Upper lobe of right lung (tissue), 1 donor: ENCODE results near the gene CASKIN2. TPM values are rescaled to one million over a fixed set of nuclear protein-coding genes. Genes with fewer than 3 reads are reported as not detected.

Experiments used
- ATAC-seq: fragments of 200-7000 bp; cut with Tn5 transposase; one replicate; pipeline ENCODE4 v1.9.1; 2020; ENCODE audit warnings: mild to moderate bottlenecking, moderate library complexity
- DNase-seq: peaks from one replicate; pipeline ENCODE4 v3.0.0-alpha.2; 2020
- H3K27ac ChIP-seq: fragments of 200-600 bp; one replicate; pipeline ENCODE4 v1.8.0; 2022
- H3K27me3 ChIP-seq: fragments of 200-600 bp; one replicate; pipeline ENCODE4 v1.8.0; 2022; ENCODE audit warnings: mild to moderate bottlenecking
- H3K36me3 ChIP-seq: fragments of 200-600 bp; one replicate; pipeline ENCODE4 v1.8.0; 2022
- H3K4me1 ChIP-seq: fragments of 200-600 bp; one replicate; pipeline ENCODE4 v1.8.0; 2022
- H3K4me3 ChIP-seq: fragments of 200-600 bp; one replicate; pipeline ENCODE4 v1.8.0; 2022; ENCODE audit warnings: mild to moderate bottlenecking
- H3K9me3 ChIP-seq: fragments of 200-600 bp; one replicate; pipeline ENCODE4 v1.8.0; 2022
- CTCF ChIP-seq: fragments of 200-600 bp; IDR thresholded peaks from one replicate; pipeline ENCODE4 v1.8.0; 2022; ENCODE audit warnings: antibody characterized with exemption
- intact Hi-C: fragments of 100-400 bp; cut with DNase I; formaldehyde crosslinking; loops from one replicate; pipeline ENCODE4 v1.11.0; 2022
- long read RNA-seq: library from polyadenylated mRNA; unstranded; transcript quantifications from one replicate; pipeline ENCODE4 v2.0.0, GENCODE V29; 2021
- total RNA-seq: library from RNA; stranded (reverse); fragmentation: NEBNext Ultra II Directional; extraction: Animal tissue kit (Norgen Biotek cat#: 25700); gene quantifications from one replicate; pipeline ENCODE4 v1.2.1, GENCODE V29; 2021
- donor health status: DM: no; HTN: yes; CAD: no; lungs with severe emphysema.

Gene CASKIN2
- 101 TPM for total RNA-seq
- long read RNA-seq, full-length matches to known transcripts, result 6 of 103 reads
- long read RNA-seq, partial matches to known transcripts, result 94 of 103 reads
- long read RNA-seq, other reads (novel, unspliced or antisense), result 3 of 103 reads

GRCh38 chr17:75515496-75516254, at the start of gene CASKIN2:
Gene CASKIN2, minus strand, starts transcription at chr17:75515537. Its CDS starts 1,733 bp downstream, at chr17:75513804.
- DNase-seq (peak; percentile 98), ATAC-seq (peak; percentile 86)
- Histone ChIP-seq H3K36me3 (peaks cover 8% of the 10 kb centered on the region), H3K27ac (peak within 1 kb of the TSS; percentile 73), H3K4me3 (peak within 1 kb of the TSS; percentile 87), H3K4me1 (peaks cover 34% of the 10 kb centered on the region), H3K27me3 (no peaks in the 10 kb centered on the region), H3K9me3 (no peaks in the 10 kb centered on the region)
- peak; percentile 93 for TF ChIP-seq CTCF
- intact Hi-C loops, result loop anchor here (10.0 kb wide), 1 partner anchor 91 kb away; no protein-coding TSS in a partner anchor

- no peak for DNase-seq
- Histone ChIP-seq H3K4me1 (no peaks in the 10 kb centered on the region), H3K4me3 (no peak overlapping the region), H3K36me3 (peaks cover 40% of the 10 kb centered on the region), H3K27ac (no peak overlapping the region), H3K9me3 (no peaks in the 10 kb centered on the region), H3K27me3 (no peaks in the 10 kb centered on the region)
- ATAC-seq, result no peak
- no peak for TF ChIP-seq CTCF
- intact Hi-C loops, result no loop called here
Observed at GRCh38 chr17:75565066-75565465, 49.7 kb upstream of the CASKIN2 start.

GRCh38 chr17:75564195-75564594, 48.9 kb upstream of the CASKIN2 start:
- H3K36me3 ChIP-seq, result peaks cover 47% of the 10 kb centered on the region
- no peak overlapping the region for H3K27ac ChIP-seq
- H3K4me3 ChIP-seq, result no peak overlapping the region
- H3K4me1 ChIP-seq, result no peaks in the 10 kb centered on the region
- no peak for ATAC-seq
- no peak for DNase-seq
- no peak for TF ChIP-seq CTCF
- intact Hi-C loops, result no loop called here
- H3K27me3 ChIP-seq, result no peaks in the 10 kb centered on the region
- H3K9me3 ChIP-seq, result no peaks in the 10 kb centered on the region

GRCh38 chr17:75563063-75563758, 47.9 kb upstream of the CASKIN2 start:
- peaks cover 50% of the 10 kb centered on the region for H3K36me3 ChIP-seq
- DNase-seq, result no peak

More at GRCh38 chr17:75563063-75563758, 47.9 kb upstream of the CASKIN2 start:
- Histone ChIP-seq H3K9me3 (no peaks in the 10 kb centered on the region), H3K4me3 (no peak overlapping the region), H3K4me1 (no peaks in the 10 kb centered on the region), H3K27ac (no peak overlapping the region), H3K27me3 (no peaks in the 10 kb centered on the region)
- intact Hi-C loops, result no loop called here
- TF ChIP-seq CTCF, result no peak
- ATAC-seq, result no peak
